ENCODE results near the gene MAGOH. TPM values are rescaled to one million over a fixed set of nuclear protein-coding genes. Genes with fewer than 3 reads are reported as not detected.
"Not testable (repeated sequence)": the region's sequence is repeated elsewhere in the genome, so short reads cannot be mapped to it uniquely, and the experiment has no call there.

The MAGOH gene
- total RNA-seq, 1 donor from 2014 or later = 42.4 TPM

DNA sequence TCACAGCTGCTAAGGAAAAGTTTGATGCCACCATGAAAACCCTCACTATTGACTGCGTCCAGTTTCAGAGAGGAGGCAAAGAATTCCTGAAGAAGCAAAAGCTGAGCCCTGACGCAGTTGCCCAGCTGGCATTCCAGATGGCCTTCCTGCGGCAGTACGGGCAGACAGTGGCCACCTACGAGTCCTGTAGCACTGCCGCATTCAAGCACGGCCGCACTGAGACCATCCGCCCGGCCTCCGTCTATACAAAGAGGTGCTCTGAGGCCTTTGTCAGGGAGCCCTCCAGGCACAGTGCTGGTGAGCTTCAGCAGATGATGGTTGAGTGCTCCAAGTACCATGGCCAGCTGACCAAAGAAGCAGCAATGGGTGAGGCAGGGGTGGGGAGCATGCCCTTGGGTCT, 27.4 kb downstream of the MAGOH start:
- no peak for DNase-seq (ENCODE audit: low read depth)
- TF ChIP-seq, protein P1, sequence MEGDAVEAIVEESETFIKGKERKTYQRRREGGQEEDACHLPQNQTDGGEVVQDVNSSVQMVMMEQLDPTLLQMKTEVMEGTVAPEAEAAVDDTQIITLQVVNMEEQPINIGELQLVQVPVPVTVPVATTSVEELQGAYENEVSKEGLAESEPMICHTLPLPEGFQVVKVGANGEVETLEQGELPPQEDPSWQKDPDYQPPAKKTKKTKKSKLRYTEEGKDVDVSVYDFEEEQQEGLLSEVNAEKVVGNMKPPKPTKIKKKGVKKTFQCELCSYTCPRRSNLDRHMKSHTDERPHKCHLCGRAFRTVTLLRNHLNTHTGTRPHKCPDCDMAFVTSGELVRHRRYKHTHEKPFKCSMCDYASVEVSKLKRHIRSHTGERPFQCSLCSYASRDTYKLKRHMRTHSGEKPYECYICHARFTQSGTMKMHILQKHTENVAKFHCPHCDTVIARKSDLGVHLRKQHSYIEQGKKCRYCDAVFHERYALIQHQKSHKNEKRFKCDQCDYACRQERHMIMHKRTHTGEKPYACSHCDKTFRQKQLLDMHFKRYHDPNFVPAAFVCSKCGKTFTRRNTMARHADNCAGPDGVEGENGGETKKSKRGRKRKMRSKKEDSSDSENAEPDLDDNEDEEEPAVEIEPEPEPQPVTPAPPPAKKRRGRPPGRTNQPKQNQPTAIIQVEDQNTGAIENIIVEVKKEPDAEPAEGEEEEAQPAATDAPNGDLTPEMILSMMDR (IDR thresholded peaks at IDR 0.05; ENCODE audit: insufficient read depth, low read length, poor library complexity, severe bottlenecking) = no peak
- peaks cover 3% of the 10 kb centered on the region for H3K36me3 ChIP-seq (ENCODE audit: control insufficient read depth, insufficient read depth, low read length)
- H3K4me3 ChIP-seq (ENCODE audit: low read depth, low read length) = no peak overlapping the region
- no peaks in the 10 kb centered on the region for H3K27me3 ChIP-seq (ENCODE audit: control insufficient read depth, insufficient read depth, low read length)

DNA sequence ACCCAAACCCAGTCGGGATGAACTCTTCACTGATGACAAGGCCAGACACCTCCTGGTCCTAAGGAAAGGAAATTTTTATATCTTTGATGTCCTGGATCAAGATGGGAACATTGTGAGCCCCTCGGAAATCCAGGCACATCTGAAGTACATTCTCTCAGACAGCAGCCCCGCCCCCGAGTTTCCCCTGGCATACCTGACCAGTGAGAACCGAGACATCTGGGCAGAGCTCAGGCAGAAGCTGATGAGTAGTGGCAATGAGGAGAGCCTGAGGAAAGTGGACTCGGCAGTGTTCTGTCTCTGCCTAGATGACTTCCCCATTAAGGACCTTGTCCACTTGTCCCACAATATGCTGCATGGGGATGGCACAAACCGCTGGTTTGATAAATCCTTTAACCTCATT, 28.0 kb downstream of the MAGOH start:
- DNase-seq (ENCODE audit: low read depth) = no peak
- H3K27me3 ChIP-seq (ENCODE audit: control insufficient read depth, insufficient read depth, low read length) = no peaks in the 10 kb centered on the region
- no peak overlapping the region for H3K4me3 ChIP-seq (ENCODE audit: low read depth, low read length)
- H3K36me3 ChIP-seq (ENCODE audit: control insufficient read depth, insufficient read depth, low read length) = peaks cover 3% of the 10 kb centered on the region
- TF ChIP-seq, protein P1 (IDR thresholded peaks at IDR 0.05; ENCODE audit: insufficient read depth, low read length, poor library complexity, severe bottlenecking) = no peak

DNA sequence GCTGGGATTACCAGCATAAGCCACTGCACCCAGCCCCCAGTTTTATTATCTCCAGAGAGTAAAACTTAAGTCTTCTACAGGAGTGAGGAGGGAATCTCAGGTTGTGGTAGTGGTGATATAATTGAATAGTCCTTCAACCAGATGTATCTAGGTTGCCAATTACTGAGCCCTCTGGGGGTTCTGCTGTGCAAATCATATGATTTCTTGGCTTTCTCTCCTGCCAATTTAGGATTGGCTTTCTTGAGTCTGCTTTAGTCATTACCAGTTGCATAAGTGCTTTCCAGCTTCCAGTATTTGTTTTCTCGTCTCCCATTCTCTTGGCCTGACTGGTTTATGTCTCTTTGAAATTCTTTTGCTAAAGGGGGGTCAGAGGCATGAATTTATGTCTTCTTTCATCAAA, 30.6 kb downstream of the MAGOH start:
- DNase-seq (ENCODE audit: low read depth) = no peak
- H3K36me3 ChIP-seq (ENCODE audit: control insufficient read depth, insufficient read depth, low read length) = peaks cover 3% of the 10 kb centered on the region
- TF ChIP-seq, protein P1 (IDR thresholded peaks at IDR 0.05; ENCODE audit: insufficient read depth, low read length, poor library complexity, severe bottlenecking) = no peak
- no peak overlapping the region for H3K4me3 ChIP-seq (ENCODE audit: low read depth, low read length)
- no peaks in the 10 kb centered on the region for H3K27me3 ChIP-seq (ENCODE audit: control insufficient read depth, insufficient read depth, low read length)

DNA sequence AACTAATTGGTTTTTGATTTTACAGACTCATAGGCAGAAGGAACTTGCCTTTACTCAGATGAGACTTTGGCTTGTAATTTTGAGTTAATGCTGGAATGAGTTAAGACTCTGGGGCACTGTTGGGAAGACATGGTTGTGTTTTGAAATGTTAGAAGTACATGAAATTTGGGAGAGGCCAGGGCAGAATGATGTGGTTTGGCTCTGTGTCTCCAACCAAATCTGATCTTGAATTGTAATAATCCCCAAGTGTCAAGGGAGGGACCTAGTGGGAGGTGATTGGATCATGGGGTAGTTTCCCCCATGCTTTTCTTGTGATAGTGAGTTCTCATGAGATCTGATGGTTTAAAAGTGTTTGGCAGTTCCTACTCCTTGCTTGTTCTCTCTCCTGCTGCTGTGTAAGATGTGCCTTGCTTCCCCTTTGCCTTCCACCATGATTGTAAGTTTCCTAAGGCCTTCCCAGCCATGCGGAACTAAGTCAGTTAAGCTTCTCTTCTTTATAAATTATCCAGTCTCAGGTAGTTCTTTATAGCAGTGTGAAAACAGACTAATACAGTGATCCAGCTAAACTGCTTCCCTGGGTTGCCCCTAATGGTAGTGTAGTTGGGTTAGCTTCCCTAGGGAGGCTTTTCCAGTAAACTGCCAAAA, 31.5 kb downstream of the MAGOH start:
- Histone ChIP-seq H3K36me3 (ENCODE audit: control insufficient read depth, insufficient read depth, low read length) (peaks cover 5% of the 10 kb centered on the region), H3K27me3 (ENCODE audit: control insufficient read depth, insufficient read depth, low read length) (no peaks in the 10 kb centered on the region), H3K4me3 (ENCODE audit: low read depth, low read length) (no peak overlapping the region)
- no peak for DNase-seq (ENCODE audit: low read depth)
- TF ChIP-seq, protein P1 (IDR thresholded peaks at IDR 0.05; ENCODE audit: insufficient read depth, low read length, poor library complexity, severe bottlenecking) = no peak

DNA sequence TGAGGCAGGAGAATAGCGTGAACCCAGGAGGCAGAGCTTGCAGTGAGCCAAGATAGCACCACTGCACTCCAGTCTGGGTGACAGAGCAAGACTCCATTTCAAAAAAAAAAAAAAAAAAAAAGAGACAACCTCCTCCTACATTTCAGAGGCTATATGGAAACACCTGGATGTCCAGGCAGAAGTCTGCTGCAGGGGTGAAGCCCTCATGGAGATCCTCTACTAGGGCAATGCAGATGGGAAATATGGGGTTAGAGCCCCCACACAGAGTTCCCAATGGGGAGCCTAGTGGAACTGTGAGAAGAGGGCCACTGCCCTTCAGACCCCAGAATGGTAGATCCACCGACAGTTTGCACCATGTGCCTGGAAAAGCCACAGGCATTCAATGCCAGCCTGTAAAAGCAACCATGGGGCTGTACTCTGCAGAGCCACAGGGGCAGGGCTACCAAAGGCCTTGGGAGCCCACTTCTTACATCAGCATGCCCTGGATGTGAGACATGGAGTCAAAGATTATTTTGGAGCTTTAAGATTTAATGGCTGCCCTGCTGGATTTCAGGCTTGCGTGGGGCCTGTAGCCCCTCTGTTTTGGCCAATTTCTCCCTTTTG, 32.1 kb downstream of the MAGOH start:
- DNase-seq (ENCODE audit: low read depth); H3K36me3 ChIP-seq (ENCODE audit: control insufficient read depth, insufficient read depth, low read length); H3K27me3 ChIP-seq (ENCODE audit: control insufficient read depth, insufficient read depth, low read length); H3K4me3 ChIP-seq (ENCODE audit: low read depth, low read length): not testable (repeated sequence)

DNA sequence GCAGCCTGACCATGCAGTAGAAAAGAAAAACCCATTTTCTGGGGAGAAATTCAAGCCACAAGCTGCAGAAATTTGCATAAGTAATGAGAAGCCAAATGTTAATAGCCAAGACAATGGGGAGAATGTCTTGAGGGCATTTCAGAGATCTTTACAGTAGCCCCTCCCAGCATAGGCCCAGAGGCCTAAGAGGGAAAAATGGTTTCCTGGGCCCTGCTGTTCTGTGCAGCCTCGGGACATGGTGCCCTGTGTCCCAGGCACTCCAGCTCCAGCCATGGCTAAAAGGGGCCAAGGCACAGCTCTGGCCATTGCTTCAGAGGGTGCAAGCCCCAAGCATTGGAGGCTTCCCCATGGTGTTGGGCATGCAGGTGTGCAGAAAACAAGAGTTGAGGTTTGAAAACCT, 32.8 kb downstream of the MAGOH start:
- not testable (repeated sequence) for DNase-seq (ENCODE audit: low read depth); H3K4me3 ChIP-seq (ENCODE audit: low read depth, low read length); H3K27me3 ChIP-seq (ENCODE audit: control insufficient read depth, insufficient read depth, low read length); H3K36me3 ChIP-seq (ENCODE audit: control insufficient read depth, insufficient read depth, low read length)

DNA sequence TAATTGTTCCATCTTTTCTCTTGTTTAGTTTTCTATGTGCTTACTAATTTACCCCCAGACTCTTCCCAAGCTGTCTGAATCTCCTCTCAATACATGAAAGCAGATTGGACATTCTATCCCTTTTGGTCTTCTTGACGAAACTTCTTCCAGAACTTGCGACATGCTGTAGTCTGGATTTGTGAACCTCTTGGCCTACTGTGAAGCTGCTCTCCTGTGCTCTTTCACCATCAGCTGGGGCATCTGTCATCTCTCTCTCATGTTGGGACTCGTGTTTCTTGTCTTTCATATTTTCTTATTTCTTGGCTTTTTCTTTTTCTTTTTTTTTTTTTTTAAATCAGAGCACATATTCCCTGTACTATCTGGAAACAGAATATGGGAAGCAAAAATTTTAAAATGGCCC, 34.9 kb downstream of the MAGOH start:
- H3K4me3 ChIP-seq (ENCODE audit: low read depth, low read length) = no peak overlapping the region
- peaks cover 5% of the 10 kb centered on the region for H3K36me3 ChIP-seq (ENCODE audit: control insufficient read depth, insufficient read depth, low read length)
- TF ChIP-seq, protein P1 (IDR thresholded peaks at IDR 0.05; ENCODE audit: insufficient read depth, low read length, poor library complexity, severe bottlenecking) = no peak
- DNase-seq (ENCODE audit: low read depth) = no peak
- H3K27me3 ChIP-seq (ENCODE audit: control insufficient read depth, insufficient read depth, low read length) = no peaks in the 10 kb centered on the region
